Mesodermal cell (in vitro differentiated cells): ENCODE measurements around the gene ZFP90.
A peak's percentile ranks its signal among the peaks of the same experiment; 100 is the strongest.
"Not testable (repeated sequence)": the region's sequence is repeated elsewhere in the genome, so short reads cannot be mapped to it uniquely, and the experiment has no call there.

Source experiments
- H3K27ac ChIP-seq: 2 replicates; pipeline ENCODE4 v1.7.0; 2013; ENCODE audit warnings: mild to moderate bottlenecking, low read depth, low read length, moderate library complexity; ENCODE audit not compliant: severe bottlenecking
- H3K36me3 ChIP-seq: 2 replicates; pipeline ENCODE4 v1.7.1; 2013; ENCODE audit warnings: mild to moderate bottlenecking, low read length, moderate library complexity; ENCODE audit not compliant: control insufficient read depth, insufficient read depth
- H3K4me1 ChIP-seq: one replicate; pipeline ENCODE4 v1.7.1; 2013; ENCODE audit warnings: mild to moderate bottlenecking, low read length; ENCODE audit not compliant: insufficient read depth, control insufficient read depth, poor library complexity, severe bottlenecking
- H3K4me3 ChIP-seq: 2 replicates; pipeline ENCODE4 v1.7.0; 2013; ENCODE audit warnings: low read length, control low read depth, mild to moderate bottlenecking; ENCODE audit not compliant: insufficient read depth, poor library complexity, severe bottlenecking; ENCODE audit errors: extremely low read depth
- H3K9me3 ChIP-seq: 2 replicates; pipeline ENCODE4 v1.7.1; 2013; ENCODE audit warnings: mild to moderate bottlenecking, low read length, moderate library complexity; ENCODE audit not compliant: control insufficient read depth
- WGBS, 2 experiments: methylation state at CpG; one replicate each; pipeline ENCODE4 v1.1.5; 2013; ENCODE audit warnings: missing lambda C conversion rate in 2 of 2; ENCODE audit not compliant: insufficient coverage in 2 of 2; 5-methylcytosine and 5-hydroxymethylcytosine counted together

The ZFP90 gene

GRCh38 chr16:68535331-68535730 is 3.8 kb upstream of the ZFP90 start:
- 83 to 92% methylated on average over 1 of the region's 1 CpG for WGBS, 2 experiments

GRCh38 chr16:68539711-68540239 is 684 bp downstream of the ZFP90 start:
- Histone ChIP-seq H3K27ac (no peak overlapping the region), H3K4me1 (no peaks in the 10 kb centered on the region), H3K9me3 (peaks cover 27% of the 10 kb centered on the region), H3K4me3 (peak overlapping the region; percentile 78), H3K36me3 (peaks cover 42% of the 10 kb centered on the region)
- 4 to 5% methylated on average over 19 of the region's 19 CpGs for WGBS, 2 experiments

More at GRCh38 chr16:68535331-68535730, 3.8 kb upstream of the ZFP90 start:
- H3K27ac ChIP-seq: no peak overlapping the region
- no peaks in the 10 kb centered on the region for H3K4me1 ChIP-seq
- peaks cover 5% of the 10 kb centered on the region for H3K9me3 ChIP-seq
- peaks cover 2% of the 10 kb centered on the region for H3K36me3 ChIP-seq
- H3K4me3 ChIP-seq: no peak overlapping the region

GRCh38 chr16:68548947-68549346 is 9.9 kb downstream of the ZFP90 start:
- no peak overlapping the region for H3K4me3 ChIP-seq
- peaks cover 97% of the 10 kb centered on the region for H3K36me3 ChIP-seq
- 97 to 98% methylated on average over 4 of the region's 4 CpGs for WGBS, 2 experiments
- H3K27ac ChIP-seq: no peak overlapping the region
- H3K9me3 ChIP-seq: peaks cover 55% of the 10 kb centered on the region
- H3K4me1 ChIP-seq: no peaks in the 10 kb centered on the region

- Histone ChIP-seq H3K4me3 (no peak overlapping the region), H3K36me3 (peaks cover 98% of the 10 kb centered on the region), H3K9me3 (peaks cover 88% of the 10 kb centered on the region), H3K27ac (no peak overlapping the region), H3K4me1 (no peaks in the 10 kb centered on the region)
- WGBS, 2 experiments: 92 to 96% methylated on average over 7 of the region's 7 CpGs
These were observed 14.1 kb downstream of the ZFP90 start for GRCh38 chr16:68553186-68553585.

GRCh38 chr16:68560341-68560740 is 21.2 kb downstream of the ZFP90 start:
- WGBS, 2 experiments: no CpG with 5 or more reads among the region's 2 CpGs
- H3K36me3 ChIP-seq: peaks cover 92% of the 10 kb centered on the region
- H3K4me1 ChIP-seq, H3K4me3 ChIP-seq, H3K27ac ChIP-seq: not testable (repeated sequence)
- peaks cover 82% of the 10 kb centered on the region for H3K9me3 ChIP-seq

GRCh38 chr16:68563631-68564381 is 24.7 kb downstream of the ZFP90 start:
- Histone ChIP-seq H3K9me3 (peaks cover 84% of the 10 kb centered on the region), H3K4me1 (no peaks in the 10 kb centered on the region), H3K4me3 (no peak overlapping the region), H3K27ac (no peak overlapping the region), H3K36me3 (peaks cover 60% of the 10 kb centered on the region)
- WGBS, 2 experiments: 94 to 100% methylated on average over 1 to 5 of the region's 7 CpGs

GRCh38 chr16:68564382-68564985 is 25.4 kb downstream of the ZFP90 start:
- H3K9me3 ChIP-seq: peaks cover 89% of the 10 kb centered on the region
- H3K4me1 ChIP-seq: no peaks in the 10 kb centered on the region
- H3K36me3 ChIP-seq: peaks cover 53% of the 10 kb centered on the region
- no peak overlapping the region for H3K4me3 ChIP-seq
- H3K27ac ChIP-seq: no peak overlapping the region
- WGBS, 2 experiments: 96 to 100% methylated on average over 2 to 5 of the region's 9 CpGs

GRCh38 chr16:68574479-68574878 is 35.4 kb downstream of the ZFP90 start:
- Histone ChIP-seq H3K9me3 (peaks cover 68% of the 10 kb centered on the region), H3K4me1 (no peaks in the 10 kb centered on the region), H3K4me3 (no peak overlapping the region), H3K27ac (no peak overlapping the region), H3K36me3 (no peaks in the 10 kb centered on the region)
- WGBS, 2 experiments: 100% methylated on average over 2 to 3 of the region's 3 CpGs

- Histone ChIP-seq H3K4me3 (no peak overlapping the region), H3K9me3 (peaks cover 65% of the 10 kb centered on the region), H3K36me3 (no peaks in the 10 kb centered on the region), H3K27ac (no peak overlapping the region), H3K4me1 (no peaks in the 10 kb centered on the region)
- whole genome bisulfite sequencing, 2 experiments: 97 to 100% methylated on average over 1 to 3 of the region's 3 CpGs
These were observed 36.0 kb downstream of the ZFP90 start for GRCh38 chr16:68575082-68575481.

- Histone ChIP-seq H3K4me3 (no peak overlapping the region), H3K27ac (no peak overlapping the region)
- WGBS, 2 experiments: 100% methylated on average over 1 of the region's 2 CpGs; no CpG with 5 or more reads in 1 of the 2 experiments
These were observed 38.3 kb downstream of the ZFP90 start for GRCh38 chr16:68577352-68577853.

More at GRCh38 chr16:68577352-68577853, 38.3 kb downstream of the ZFP90 start:
- Histone ChIP-seq H3K9me3 (peaks cover 50% of the 10 kb centered on the region), H3K4me1 (no peaks in the 10 kb centered on the region), H3K36me3 (no peaks in the 10 kb centered on the region)
